DMS 273 (cell line): ENCODE data around the gene MGAT4A.

ENCODE experiments used
- DNase-seq: peaks from one replicate; lab custom pipeline; 2025; ENCODE audit not compliant: unreplicated experiment; lab: John Stamatoyannopoulos, UW

MGAT4A gene

GRCh38 chr2:98579926-98580325 lies 151.0 kb downstream of the MGAT4A start:
- DNase-seq, result no peak

DNA sequence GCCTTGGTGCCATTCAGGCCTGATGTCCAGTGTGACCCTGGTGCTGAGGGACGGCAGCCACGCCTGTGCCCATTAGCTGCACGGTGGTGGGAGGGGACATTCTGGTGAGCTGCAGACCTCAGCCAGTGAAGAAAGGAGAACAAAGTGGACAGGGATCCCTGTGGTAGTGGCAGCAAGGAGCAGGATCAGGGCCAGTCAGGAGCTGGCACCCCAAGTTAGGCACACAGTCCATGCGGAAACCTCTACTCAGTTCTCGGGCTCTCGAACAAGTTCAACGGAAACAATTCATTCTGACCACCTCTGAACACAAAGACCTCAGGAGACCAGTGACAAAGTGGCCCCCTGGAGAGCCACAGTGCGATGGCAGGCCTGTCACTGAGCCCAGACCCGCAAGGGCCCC lies 152.7 kb downstream of the MGAT4A start:
- DNase-seq, result no peak

DNA sequence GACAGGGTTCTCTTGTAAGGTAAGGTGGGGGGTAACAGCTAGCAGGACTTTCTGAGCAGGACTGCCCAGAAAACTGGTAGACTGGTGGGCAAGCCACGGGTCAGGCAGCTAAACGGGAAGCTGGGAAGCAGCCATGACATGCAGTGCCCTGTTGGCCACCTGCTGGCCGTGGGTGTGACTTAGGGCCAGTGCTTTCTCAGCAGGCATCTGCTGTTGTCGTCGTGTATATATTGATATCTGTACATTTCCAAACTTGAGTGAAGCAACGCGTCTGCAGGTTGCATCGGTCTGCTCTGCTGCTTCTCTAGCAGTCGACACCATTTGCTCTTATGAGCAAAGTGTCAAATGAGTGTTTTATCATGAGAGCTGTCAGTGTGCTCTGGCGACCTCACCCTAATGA lies 153.6 kb downstream of the MGAT4A start:
- DNase-seq, result peak; percentile 4

GRCh38 chr2:98576666-98577312 lies 154.1 kb downstream of the MGAT4A start:
- no peak for DNase-seq

DNA sequence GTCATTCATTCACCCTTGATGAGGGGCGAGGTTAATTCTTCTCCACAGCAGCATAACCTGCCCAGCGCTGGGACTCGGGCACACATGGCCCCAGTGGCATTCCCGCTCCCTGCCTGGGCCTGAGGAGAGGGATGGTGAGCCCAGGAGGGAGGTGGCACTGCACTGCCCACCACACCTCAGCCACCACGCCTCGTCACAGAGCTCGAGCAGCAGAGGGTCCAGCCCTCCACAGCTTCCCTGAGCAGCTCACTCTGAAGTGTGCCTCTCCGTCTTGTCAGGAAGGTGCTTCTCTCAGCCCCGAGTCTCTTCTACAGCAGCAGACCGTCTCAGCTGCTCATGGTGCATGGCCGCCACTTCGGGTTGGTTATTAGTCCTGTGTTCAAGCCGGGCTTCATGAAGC lies 157.5 kb downstream of the MGAT4A start:
- no peak for DNase-seq

- DNase-seq, result no peak
Observed at GRCh38 chr2:98572676-98573075, 158.3 kb downstream of the MGAT4A start.

- DNase-seq, result no peak
Observed at GRCh38 chr2:98572211-98572610, 158.7 kb downstream of the MGAT4A start.

DNA sequence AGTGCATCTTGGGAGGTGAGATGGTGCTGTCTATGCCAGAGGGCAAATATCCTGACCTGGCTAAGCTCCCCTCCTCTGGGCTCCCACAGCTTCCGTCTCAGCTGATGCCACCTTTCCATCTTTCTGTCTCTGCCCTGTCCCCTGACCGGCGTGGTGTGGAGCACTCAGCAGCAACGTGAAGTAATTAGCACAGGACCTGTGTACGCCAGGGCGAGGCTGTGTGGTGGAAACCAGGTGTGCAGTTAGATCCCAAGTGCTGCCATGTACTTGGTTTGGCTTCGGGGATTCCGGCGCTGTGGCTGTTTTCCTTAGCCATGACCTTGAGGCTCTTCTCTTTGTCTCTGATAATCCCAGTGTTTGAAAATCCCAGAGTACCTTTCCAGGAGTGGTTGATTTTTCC lies 159.1 kb downstream of the MGAT4A start:
- no peak for DNase-seq

GRCh38 chr2:98571121-98571701 lies 159.7 kb downstream of the MGAT4A start:
- DNase-seq, result no peak

DNA sequence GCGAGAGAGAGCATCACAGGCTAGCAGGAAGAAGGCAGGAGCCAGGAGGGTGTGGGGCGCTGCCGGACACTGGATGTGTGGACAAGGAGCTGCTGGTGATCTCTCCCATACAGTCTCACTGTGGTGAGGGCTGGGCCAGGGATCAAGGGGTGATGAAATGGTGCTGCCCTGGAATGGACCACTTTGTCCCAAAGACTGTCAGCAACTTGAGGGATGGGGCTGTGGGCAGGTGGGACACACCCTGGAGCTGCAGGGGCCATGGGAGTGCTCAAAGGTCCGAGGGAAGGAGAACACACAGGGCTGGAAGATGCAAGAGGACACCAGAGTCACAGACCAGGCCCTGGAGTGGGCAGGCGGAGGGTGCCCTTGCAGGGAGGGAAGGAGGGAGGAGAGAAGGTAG lies 160.6 kb downstream of the MGAT4A start:
- no peak for DNase-seq

DNA sequence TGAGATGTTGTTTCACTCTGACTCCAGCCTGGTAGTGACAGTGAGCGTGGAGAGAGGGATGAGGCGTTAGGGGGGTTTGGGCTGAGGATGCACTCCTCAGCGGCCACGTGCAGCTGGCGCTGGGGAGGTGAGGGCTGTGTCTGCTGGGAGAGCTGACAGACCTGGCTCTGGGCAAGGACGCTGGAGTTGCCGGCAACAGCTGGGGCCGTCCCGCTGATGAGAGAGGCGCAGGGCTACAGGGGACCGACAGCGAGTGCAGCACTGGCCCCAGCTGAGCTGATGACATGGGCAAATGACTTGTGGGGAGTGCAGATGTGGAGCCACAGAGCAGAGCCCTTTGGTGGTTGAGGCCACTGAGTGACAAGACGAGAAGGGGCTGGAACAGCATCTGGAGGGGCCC lies 161.0 kb downstream of the MGAT4A start:
- DNase-seq, result no peak

GRCh38 chr2:98569197-98569793 lies 161.6 kb downstream of the MGAT4A start:
- peak; percentile 58 for DNase-seq
